Measurements from ENCODE around the gene ARL13A. TPM values are rescaled to one million over a fixed set of nuclear protein-coding genes. Genes with fewer than 3 reads are reported as not detected.
"Not testable (repeated sequence)": the region's sequence is repeated elsewhere in the genome, so short reads cannot be mapped to it uniquely, and the experiment has no call there.

Gene ARL13A
- total RNA-seq, 2 experiments from 2014 or later = not detected

DNA sequence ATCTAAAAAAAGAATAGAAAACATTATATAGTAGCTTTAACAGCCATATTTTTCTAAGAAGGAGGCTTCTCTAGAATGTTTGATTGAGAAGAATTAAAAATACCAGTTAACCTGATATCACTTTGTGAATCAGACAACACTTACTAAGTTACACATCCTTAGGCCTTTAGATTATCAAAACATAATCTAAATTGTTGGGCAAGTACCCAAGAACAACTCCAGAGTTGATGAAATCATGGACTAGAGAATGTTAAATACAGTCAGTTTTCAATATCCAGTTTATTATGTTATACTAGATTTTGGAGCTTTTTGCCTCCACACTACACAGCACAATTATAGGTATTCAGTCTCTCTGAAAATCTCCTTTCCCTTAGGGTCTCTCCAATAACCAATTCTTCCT is 39.6 kb downstream of the ARL13A start:
- H3K27ac Mint-ChIP-seq = no peak overlapping the region
- ChIA-PET POLR2A (no interaction called here), CTCF (no interaction called here)
- no peak for TF ChIP-seq CTCF (IDR thresholded peaks at IDR 0.05)
- no peaks in the 10 kb centered on the region for H3K9me3 Mint-ChIP-seq
- H3K4me3 Mint-ChIP-seq = no peak overlapping the region
- no peaks in the 10 kb centered on the region for H3K4me1 Mint-ChIP-seq (ENCODE audit: low read depth)
- H3K36me3 Mint-ChIP-seq (ENCODE audit: low read depth) = peaks cover 14% of the 10 kb centered on the region
- no peak for DNase-seq
- intact Hi-C loops (cut with micrococcal nuclease) = no loop called here
- no peak for ATAC-seq
- H3K27me3 Mint-ChIP-seq = no peaks in the 10 kb centered on the region

DNA sequence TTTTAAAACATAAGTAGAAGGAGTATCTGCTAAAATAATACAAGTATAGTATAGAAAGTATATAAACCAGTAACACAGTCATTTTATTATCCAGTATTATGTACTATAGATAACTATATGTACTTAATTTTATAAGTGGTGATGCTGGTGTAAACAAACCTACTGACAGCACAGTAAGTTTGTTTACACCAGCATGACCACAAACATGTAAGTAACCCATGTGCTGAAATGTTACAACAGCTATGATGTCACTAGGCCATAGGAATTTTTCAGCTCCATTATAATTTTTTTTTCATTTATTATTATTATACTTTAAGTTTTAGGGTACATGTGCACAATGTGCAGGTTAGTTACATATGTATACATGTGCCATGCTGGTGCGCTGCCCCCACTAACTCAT is 42.5 kb downstream of the ARL13A start:
- DNase-seq; H3K9me3 Mint-ChIP-seq; H3K4me3 Mint-ChIP-seq; POLR2A ChIA-PET; ATAC-seq; intact Hi-C loops (cut with micrococcal nuclease); CTCF ChIA-PET; H3K4me1 Mint-ChIP-seq (ENCODE audit: low read depth); H3K27ac Mint-ChIP-seq; H3K27me3 Mint-ChIP-seq: not testable (repeated sequence)
- H3K36me3 Mint-ChIP-seq (ENCODE audit: low read depth) = peaks cover 19% of the 10 kb centered on the region

GRCh38 chrX:101022020-101022419 is 52.5 kb downstream of the ARL13A start:
- no peaks in the 10 kb centered on the region for H3K27me3 Mint-ChIP-seq
- ChIA-PET CTCF (no interaction called here), POLR2A (no interaction called here)
- no peak overlapping the region for H3K27ac Mint-ChIP-seq
- H3K4me1 Mint-ChIP-seq (ENCODE audit: low read depth) = peaks cover 3% of the 10 kb centered on the region
- DNase-seq = no peak
- ATAC-seq = no peak
- TF ChIP-seq CTCF (IDR thresholded peaks at IDR 0.05) = no peak
- no peaks in the 10 kb centered on the region for H3K9me3 Mint-ChIP-seq
- no peak overlapping the region for H3K4me3 Mint-ChIP-seq
- intact Hi-C loops (cut with micrococcal nuclease) = no loop called here
- H3K36me3 Mint-ChIP-seq (ENCODE audit: low read depth) = peaks cover 20% of the 10 kb centered on the region

DNA sequence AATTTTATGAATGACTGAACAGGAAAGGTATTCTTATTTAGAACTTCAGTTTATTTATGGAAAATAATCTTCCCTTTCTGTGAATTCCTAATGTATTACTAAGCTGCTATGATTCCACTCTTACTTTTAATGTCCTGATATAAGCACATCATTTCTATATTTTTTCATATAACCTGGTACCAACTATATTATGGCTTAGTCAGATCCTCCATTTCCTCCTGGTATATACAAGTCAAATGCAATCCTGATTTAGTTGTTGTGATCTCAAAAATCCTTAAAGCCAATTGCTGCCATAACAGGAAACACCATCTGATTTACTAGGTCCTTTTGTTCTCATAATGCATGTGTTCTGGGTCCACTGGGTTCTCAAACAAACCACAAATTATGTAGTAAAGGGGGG is 55.6 kb downstream of the ARL13A start:
- intact Hi-C loops (cut with micrococcal nuclease) = no loop called here
- no peak overlapping the region for H3K4me3 Mint-ChIP-seq
- H3K9me3 Mint-ChIP-seq = no peaks in the 10 kb centered on the region
- CTCF ChIA-PET = no interaction called here
- peaks cover 30% of the 10 kb centered on the region for H3K36me3 Mint-ChIP-seq (ENCODE audit: low read depth)
- H3K27me3 Mint-ChIP-seq = no peaks in the 10 kb centered on the region
- H3K4me1 Mint-ChIP-seq (ENCODE audit: low read depth) = peaks cover 3% of the 10 kb centered on the region
- no peak for ATAC-seq
- H3K27ac Mint-ChIP-seq = no peak overlapping the region
- no peak for DNase-seq
- no peak for TF ChIP-seq CTCF (IDR thresholded peaks at IDR 0.05)
- POLR2A ChIA-PET = no interaction called here

- TF ChIP-seq CTCF (IDR thresholded peaks at IDR 0.05) = no peak
- Mint-ChIP-seq H3K36me3 (ENCODE audit: low read depth) (peaks cover 28% of the 10 kb centered on the region), H3K4me3 (no peak overlapping the region), H3K27me3 (no peaks in the 10 kb centered on the region), H3K27ac (peak overlapping the region; percentile 12), H3K9me3 (no peaks in the 10 kb centered on the region), H3K4me1 (ENCODE audit: low read depth) (peaks cover 3% of the 10 kb centered on the region)
- ATAC-seq = no peak
- no peak for DNase-seq
- ChIA-PET CTCF (no interaction called here), POLR2A (interaction anchor here (0.7 kb wide), 1 partner anchor 14 kb away, joined by 3 read pairs; no protein-coding TSS in a partner anchor)
- intact Hi-C loops (cut with micrococcal nuclease) = no loop called here
These were observed 59.1 kb downstream of the ARL13A start for GRCh38 chrX:101028562-101028961.

GRCh38 chrX:101029665-101030064 is 60.2 kb downstream of the ARL13A start:
- H3K9me3 Mint-ChIP-seq = no peaks in the 10 kb centered on the region
- DNase-seq (no peak), ATAC-seq (no peak)
- no peaks in the 10 kb centered on the region for H3K27me3 Mint-ChIP-seq
- ChIA-PET POLR2A (no interaction called here), CTCF (no interaction called here)
- peaks cover 3% of the 10 kb centered on the region for H3K4me1 Mint-ChIP-seq (ENCODE audit: low read depth)
- no peak overlapping the region for H3K27ac Mint-ChIP-seq
- H3K4me3 Mint-ChIP-seq = no peak overlapping the region
- peaks cover 28% of the 10 kb centered on the region for H3K36me3 Mint-ChIP-seq (ENCODE audit: low read depth)
- TF ChIP-seq CTCF (IDR thresholded peaks at IDR 0.05) = no peak
- intact Hi-C loops (cut with micrococcal nuclease) = no loop called here
